GM10847 (cell line): ENCODE data around the gene SSTR3.

Experiments used
- POLR2A ChIP-seq: IDR thresholded peaks from 2 replicates; pipeline ENCODE4 v1.6.1; 2011; ENCODE audit not compliant: insufficient read length; ENCODE audit errors: extremely low read depth

Gene SSTR3

GRCh38 chr22:37177221-37177620 lies 35.1 kb downstream of the SSTR3 start:
- no peak for TF ChIP-seq POLR2A

GRCh38 chr22:37176464-37177061 lies 35.7 kb downstream of the SSTR3 start:
- no peak for TF ChIP-seq POLR2A

GRCh38 chr22:37175414-37176281 lies 36.6 kb downstream of the SSTR3 start:
- TF ChIP-seq POLR2A, result no peak

GRCh38 chr22:37174964-37175363 lies 37.3 kb downstream of the SSTR3 start:
- no peak for TF ChIP-seq POLR2A

GRCh38 chr22:37173709-37174108 lies 38.6 kb downstream of the SSTR3 start:
- no peak for TF ChIP-seq POLR2A

- TF ChIP-seq POLR2A, result no peak
Measured at GRCh38 chr22:37172266-37173245, 39.7 kb downstream of the SSTR3 start.

GRCh38 chr22:37171662-37172061 lies 40.6 kb downstream of the SSTR3 start:
- TF ChIP-seq POLR2A, result no peak

- TF ChIP-seq POLR2A, result no peak
Measured at GRCh38 chr22:37169947-37170688, 42.2 kb downstream of the SSTR3 start.

GRCh38 chr22:37169406-37169805 lies 42.9 kb downstream of the SSTR3 start:
- no peak for TF ChIP-seq POLR2A

GRCh38 chr22:37167981-37168647 lies 44.2 kb downstream of the SSTR3 start:
- TF ChIP-seq POLR2A, result no peak

GRCh38 chr22:37167176-37167980 lies 44.9 kb downstream of the SSTR3 start:
- TF ChIP-seq POLR2A, result no peak

- TF ChIP-seq POLR2A, result no peak
Measured at GRCh38 chr22:37166675-37167066, 45.6 kb downstream of the SSTR3 start.

GRCh38 chr22:37165940-37166674 lies 46.2 kb downstream of the SSTR3 start:
- no peak for TF ChIP-seq POLR2A
